GM12891 (cell line): ENCODE data around the gene PLCL1.

ENCODE experiments used
- DNase-seq: peaks from one replicate; pipeline ENCODE4 v3.0.0; 2011; ENCODE audit warnings: low spot score; ENCODE audit not compliant: insufficient read length
- FAIRE-seq: peaks from 2 replicates; lab custom pipeline; 2011; peaks lifted over from hg19 to GRCh38; lab: Jason Lieb, UNC
- PAX5 ChIP-seq: IDR thresholded peaks from 2 replicates; pipeline ENCODE4 v1.6.1; 2011; ENCODE audit warnings: low read length, moderate library complexity, mild to moderate bottlenecking; ENCODE audit not compliant: insufficient read depth, severe bottlenecking
- POLR2A ChIP-seq: IDR thresholded peaks from 2 replicates; pipeline ENCODE4 v1.6.1; 2011; ENCODE audit warnings: low read depth, low read length, control low read depth
- POLR2AphosphoS5 ChIP-seq: IDR thresholded peaks from 2 replicates; pipeline ENCODE4 v1.6.1; 2011; ENCODE audit warnings: low read depth, low read length, control low read depth
- POU2F2 ChIP-seq: IDR thresholded peaks from 2 replicates; pipeline ENCODE4 v1.6.1; 2011; ENCODE audit warnings: low read depth, mild to moderate bottlenecking, control low read depth, low read length, moderate library complexity
- SPI1 ChIP-seq: IDR thresholded peaks from 2 replicates; pipeline ENCODE4 v1.6.1; 2011; ENCODE audit warnings: low read depth, low read length, control low read depth
- TAF1 ChIP-seq: IDR thresholded peaks from 2 replicates; pipeline ENCODE4 v1.6.1; 2011; ENCODE audit warnings: low read depth, low read length, control low read depth

The PLCL1 gene

GRCh38 chr2:198054299-198054698, 249.9 kb downstream of the PLCL1 start:
- TF ChIP-seq PAX5 = no peak
- no peak for TF ChIP-seq POLR2A
- TF ChIP-seq POLR2AphosphoS5 = no peak
- TF ChIP-seq POU2F2 = no peak
- TF ChIP-seq SPI1 = no peak
- TF ChIP-seq TAF1 = no peak
- FAIRE-seq (peak; percentile 16), DNase-seq (peak; percentile 2)

GRCh38 chr2:198055716-198056115, 251.3 kb downstream of the PLCL1 start:
- DNase-seq = no peak
- TF ChIP-seq POLR2A (no peak), POLR2AphosphoS5 (no peak), TAF1 (no peak), SPI1 (no peak), PAX5 (no peak), POU2F2 (no peak)
- no peak for FAIRE-seq

GRCh38 chr2:198056836-198057235, 252.4 kb downstream of the PLCL1 start:
- no peak for FAIRE-seq
- no peak for DNase-seq
- TF ChIP-seq SPI1 = no peak
- TF ChIP-seq POU2F2 = no peak
- no peak for TF ChIP-seq PAX5
- no peak for TF ChIP-seq POLR2AphosphoS5
- no peak for TF ChIP-seq POLR2A
- no peak for TF ChIP-seq TAF1

GRCh38 chr2:198059800-198060199, 255.4 kb downstream of the PLCL1 start:
- no peak for DNase-seq
- FAIRE-seq = no peak
- TF ChIP-seq TAF1 = no peak
- no peak for TF ChIP-seq POLR2A
- TF ChIP-seq SPI1 = no peak
- TF ChIP-seq POLR2AphosphoS5 = no peak

- no peak for FAIRE-seq
- no peak for DNase-seq
- no peak for TF ChIP-seq PAX5
- no peak for TF ChIP-seq SPI1
- TF ChIP-seq POLR2A = no peak
- no peak for TF ChIP-seq POU2F2
- TF ChIP-seq TAF1 = no peak
- no peak for TF ChIP-seq POLR2AphosphoS5
These were observed 255.9 kb downstream of the PLCL1 start for GRCh38 chr2:198060277-198060676.

GRCh38 chr2:198062826-198063225, 258.4 kb downstream of the PLCL1 start:
- TF ChIP-seq PAX5 = no peak
- no peak for TF ChIP-seq POU2F2
- TF ChIP-seq TAF1 = no peak
- TF ChIP-seq POLR2AphosphoS5 = no peak
- TF ChIP-seq SPI1 = no peak
- no peak for TF ChIP-seq POLR2A
- DNase-seq = no peak
- no peak for FAIRE-seq

GRCh38 chr2:198063242-198063641, 258.8 kb downstream of the PLCL1 start:
- no peak for FAIRE-seq
- no peak for DNase-seq
- TF ChIP-seq POU2F2 = no peak
- no peak for TF ChIP-seq TAF1
- TF ChIP-seq POLR2A = no peak
- no peak for TF ChIP-seq SPI1
- TF ChIP-seq POLR2AphosphoS5 = no peak
- no peak for TF ChIP-seq PAX5

GRCh38 chr2:198065322-198065721, 260.9 kb downstream of the PLCL1 start:
- DNase-seq (no peak), FAIRE-seq (no peak)
- TF ChIP-seq SPI1 (no peak), POU2F2 (no peak), TAF1 (no peak), POLR2AphosphoS5 (no peak), PAX5 (no peak), POLR2A (no peak)

GRCh38 chr2:198066597-198066996, 262.2 kb downstream of the PLCL1 start:
- FAIRE-seq = no peak
- TF ChIP-seq TAF1 = no peak
- TF ChIP-seq POLR2A = no peak
- no peak for TF ChIP-seq PAX5
- no peak for TF ChIP-seq POLR2AphosphoS5
- TF ChIP-seq POU2F2 = no peak
- TF ChIP-seq SPI1 = no peak
- DNase-seq = no peak

- no peak for TF ChIP-seq PAX5
- no peak for TF ChIP-seq POU2F2
- TF ChIP-seq POLR2AphosphoS5 = no peak
- TF ChIP-seq POLR2A = no peak
- TF ChIP-seq TAF1 = no peak
- TF ChIP-seq SPI1 = no peak
- FAIRE-seq (no peak), DNase-seq (no peak)
These were observed 268.3 kb downstream of the PLCL1 start for GRCh38 chr2:198072655-198073054.

- DNase-seq (no peak), FAIRE-seq (no peak)
- TF ChIP-seq TAF1 (no peak), PAX5 (no peak)
These were observed 268.9 kb downstream of the PLCL1 start for GRCh38 chr2:198073253-198073652.
